VCaP (cell line): ENCODE data around the gene MAPK10.

Experiments used
- H3K27ac ChIP-seq: fragments of 450-650 bp; 2 replicates; pipeline ENCODE4 v1.5.1; 2017
- CTCF ChIP-seq: fragments of 450-650 bp; conservative IDR thresholded peaks from 2 replicates; pipeline ENCODE4 v1.5.1; 2017; ENCODE audit warnings: mild to moderate bottlenecking, moderate library complexity

MAPK10 gene

GRCh38 chr4:86346320-86346719, 13.5 kb downstream of the MAPK10 start:
- TF ChIP-seq CTCF: no peak
- no peak overlapping the region for H3K27ac ChIP-seq

- H3K27ac ChIP-seq: no peak overlapping the region
- no peak for TF ChIP-seq CTCF
These were observed 15.7 kb downstream of the MAPK10 start for GRCh38 chr4:86344127-86344526.

GRCh38 chr4:86338989-86339388, 20.9 kb downstream of the MAPK10 start:
- H3K27ac ChIP-seq: peak overlapping the region; percentile 20; the same call in 1 of the 2 replicates
- no peak for TF ChIP-seq CTCF

- peak overlapping the region; percentile 20 for H3K27ac ChIP-seq
These were observed 21.3 kb downstream of the MAPK10 start for GRCh38 chr4:86338521-86338920.

GRCh38 chr4:86334020-86334750, 25.7 kb downstream of the MAPK10 start:
- TF ChIP-seq CTCF: no peak
- H3K27ac ChIP-seq: no peak overlapping the region

More at GRCh38 chr4:86338521-86338920, 21.3 kb downstream of the MAPK10 start:
- TF ChIP-seq CTCF: no peak

- TF ChIP-seq CTCF: no peak
- peak overlapping the region; percentile 89 for H3K27ac ChIP-seq
These were observed 26.6 kb downstream of the MAPK10 start for GRCh38 chr4:86333236-86333635.

GRCh38 chr4:86330961-86331742, 28.7 kb downstream of the MAPK10 start:
- TF ChIP-seq CTCF: no peak
- peak overlapping the region; percentile 89 for H3K27ac ChIP-seq

GRCh38 chr4:86330411-86330810, 29.4 kb downstream of the MAPK10 start:
- H3K27ac ChIP-seq: peak overlapping the region; percentile 89
